ENCODE results near the gene PKP4. TPM values are rescaled to one million over a fixed set of nuclear protein-coding genes. Genes with fewer than 3 reads are reported as not detected.

Gene PKP4
- total RNA-seq, 1 donor from 2014 or later: 83.9 TPM

DNA sequence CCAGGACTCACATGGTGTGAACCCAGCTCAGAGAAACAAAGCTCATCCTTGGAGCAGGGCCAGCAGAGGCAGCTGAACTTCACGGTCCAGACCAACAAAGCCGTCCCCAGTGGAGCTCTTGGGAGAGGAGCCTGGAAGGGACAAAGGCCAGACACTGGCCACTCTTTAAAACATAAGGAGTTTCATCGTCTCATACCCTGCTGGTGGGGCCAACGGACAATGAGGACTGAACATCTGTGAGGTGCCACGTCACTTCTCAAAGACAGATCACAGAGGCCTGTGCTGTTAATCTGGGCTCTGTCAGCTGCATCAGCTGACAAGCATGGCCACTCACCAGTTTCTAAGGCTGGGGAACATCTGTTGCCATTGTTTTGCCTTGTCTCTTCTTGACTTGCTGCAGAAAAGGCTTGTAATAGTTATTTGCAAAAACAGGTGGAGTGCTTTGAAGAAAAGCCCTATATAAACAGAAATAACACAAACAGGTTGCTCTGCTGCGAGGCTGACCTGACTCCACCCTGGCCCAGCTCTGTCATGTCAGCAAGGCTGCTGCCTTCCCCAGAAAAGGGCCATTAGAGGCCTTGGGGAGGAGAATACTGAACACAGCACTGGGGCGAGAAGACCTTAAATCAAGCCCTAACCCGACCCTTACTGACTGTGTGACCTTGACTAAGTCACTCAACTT, 270.3 kb downstream of the PKP4 start:
- TF ChIP-seq, protein P1, sequence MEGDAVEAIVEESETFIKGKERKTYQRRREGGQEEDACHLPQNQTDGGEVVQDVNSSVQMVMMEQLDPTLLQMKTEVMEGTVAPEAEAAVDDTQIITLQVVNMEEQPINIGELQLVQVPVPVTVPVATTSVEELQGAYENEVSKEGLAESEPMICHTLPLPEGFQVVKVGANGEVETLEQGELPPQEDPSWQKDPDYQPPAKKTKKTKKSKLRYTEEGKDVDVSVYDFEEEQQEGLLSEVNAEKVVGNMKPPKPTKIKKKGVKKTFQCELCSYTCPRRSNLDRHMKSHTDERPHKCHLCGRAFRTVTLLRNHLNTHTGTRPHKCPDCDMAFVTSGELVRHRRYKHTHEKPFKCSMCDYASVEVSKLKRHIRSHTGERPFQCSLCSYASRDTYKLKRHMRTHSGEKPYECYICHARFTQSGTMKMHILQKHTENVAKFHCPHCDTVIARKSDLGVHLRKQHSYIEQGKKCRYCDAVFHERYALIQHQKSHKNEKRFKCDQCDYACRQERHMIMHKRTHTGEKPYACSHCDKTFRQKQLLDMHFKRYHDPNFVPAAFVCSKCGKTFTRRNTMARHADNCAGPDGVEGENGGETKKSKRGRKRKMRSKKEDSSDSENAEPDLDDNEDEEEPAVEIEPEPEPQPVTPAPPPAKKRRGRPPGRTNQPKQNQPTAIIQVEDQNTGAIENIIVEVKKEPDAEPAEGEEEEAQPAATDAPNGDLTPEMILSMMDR (IDR thresholded peaks at IDR 0.05): no peak
- no peak for TF ChIP-seq EZH2phosphoT487 (IDR thresholded peaks at IDR 0.05)
- no peak for TF ChIP-seq EZH2 (IDR thresholded peaks at IDR 0.05)
- Histone ChIP-seq H4K20me1 (ENCODE audit: low read depth) (no peaks in the 10 kb centered on the region), H3K9me3 (ENCODE audit: low read depth) (no peaks in the 10 kb centered on the region), H2AFZ (replicated peaks) (no peak overlapping the region), H3K9ac (no peak overlapping the region), H3F3A (ENCODE audit: low read depth) (no peaks in the 10 kb centered on the region), H3K27ac (no peak overlapping the region), H3K4me1 (no peaks in the 10 kb centered on the region), H3K36me3 (no peaks in the 10 kb centered on the region), H3K27me3 (no peaks in the 10 kb centered on the region), H3K79me2 (ENCODE audit: low read depth) (no peaks in the 10 kb centered on the region), H3K4me3 (no peak overlapping the region), H3K4me2 (no peak overlapping the region)
- H3K4me3 Mint-ChIP-seq: no peak overlapping the region
- peak overlapping the region; percentile 37 for H3K27ac Mint-ChIP-seq
- H3K36me3 Mint-ChIP-seq: no peaks in the 10 kb centered on the region
- peak; percentile 30 for DNase-seq (ENCODE audit: low spot score)
- H3K4me1 Mint-ChIP-seq: peaks cover 46% of the 10 kb centered on the region
- H3K9me3 Mint-ChIP-seq: no peaks in the 10 kb centered on the region
- H3K27me3 Mint-ChIP-seq (ENCODE audit: insufficient read depth, low read depth): peaks cover 20% of the 10 kb centered on the region

DNA sequence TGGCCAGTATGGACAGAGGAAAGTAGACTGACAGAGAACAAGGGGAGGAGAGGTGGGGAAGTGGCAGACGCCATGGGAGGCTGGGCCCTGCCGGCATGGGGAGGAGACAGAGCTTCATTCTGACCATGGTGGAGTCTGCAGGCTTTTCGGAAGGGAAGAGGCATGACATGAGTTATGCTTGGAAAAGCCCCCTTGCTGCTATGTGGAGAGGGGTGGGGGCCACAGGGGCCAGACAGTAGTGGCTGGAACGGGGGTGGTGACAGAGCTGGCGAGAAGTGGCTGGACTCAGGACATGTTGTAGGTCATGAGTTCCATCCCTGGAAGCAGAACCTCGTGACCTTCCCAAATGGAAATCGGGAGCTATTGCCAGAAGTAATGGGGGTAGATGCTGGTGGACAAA, 271.7 kb downstream of the PKP4 start:
- Histone ChIP-seq H3K9ac (no peak overlapping the region), H3K4me3 (no peak overlapping the region), H3K4me2 (no peak overlapping the region), H3K27me3 (no peaks in the 10 kb centered on the region), H3K27ac (no peak overlapping the region), H4K20me1 (ENCODE audit: low read depth) (no peaks in the 10 kb centered on the region), H3K36me3 (no peaks in the 10 kb centered on the region), H3K9me3 (ENCODE audit: low read depth) (no peaks in the 10 kb centered on the region), H3K79me2 (ENCODE audit: low read depth) (no peaks in the 10 kb centered on the region), H3K4me1 (no peaks in the 10 kb centered on the region), H3F3A (ENCODE audit: low read depth) (no peaks in the 10 kb centered on the region), H2AFZ (replicated peaks) (no peak overlapping the region)
- Mint-ChIP-seq H3K4me1 (peaks cover 50% of the 10 kb centered on the region), H3K4me3 (no peak overlapping the region), H3K27me3 (ENCODE audit: insufficient read depth, low read depth) (peaks cover 20% of the 10 kb centered on the region), H3K36me3 (no peaks in the 10 kb centered on the region), H3K9me3 (no peaks in the 10 kb centered on the region), H3K27ac (peak overlapping the region; percentile 7)
- TF ChIP-seq EZH2phosphoT487 (IDR thresholded peaks at IDR 0.05) (no peak), EZH2 (IDR thresholded peaks at IDR 0.05) (no peak)
- TF ChIP-seq, protein P1 (IDR thresholded peaks at IDR 0.05): no peak
- DNase-seq (ENCODE audit: low spot score): no peak

DNA sequence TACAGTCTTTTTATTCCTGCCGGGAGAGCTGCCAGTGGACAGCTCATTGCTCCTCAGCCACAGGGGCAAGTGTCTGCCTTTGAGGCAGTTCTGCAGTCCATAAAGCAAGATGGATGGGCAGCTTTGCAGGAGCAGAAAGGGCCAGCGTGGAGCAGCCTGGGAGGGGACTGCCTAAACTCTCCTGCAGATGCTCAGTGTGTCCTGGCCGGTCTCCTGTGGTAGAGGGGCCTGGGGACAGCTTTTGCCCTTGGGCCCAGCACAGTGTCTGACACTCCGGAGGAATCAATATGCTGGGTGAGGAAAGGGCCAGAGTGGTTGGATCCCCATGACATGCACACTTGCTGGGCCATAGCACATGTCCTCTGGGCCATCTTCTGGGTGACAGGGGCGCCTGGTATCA, 272.7 kb downstream of the PKP4 start:
- no peak overlapping the region for H3K4me3 ChIP-seq
- no peaks in the 10 kb centered on the region for H3K36me3 ChIP-seq
- no peaks in the 10 kb centered on the region for H3K4me1 ChIP-seq
- H3K4me2 ChIP-seq: no peak overlapping the region
- no peak overlapping the region for H3K4me3 Mint-ChIP-seq
- no peak overlapping the region for H3K27ac ChIP-seq
- H2AFZ ChIP-seq (replicated peaks): no peak overlapping the region
- DNase-seq (ENCODE audit: low spot score): no peak
- TF ChIP-seq EZH2phosphoT487 (IDR thresholded peaks at IDR 0.05) (no peak), EZH2 (IDR thresholded peaks at IDR 0.05) (no peak)
- TF ChIP-seq, protein P1 (IDR thresholded peaks at IDR 0.05): no peak
- H3K9ac ChIP-seq: no peak overlapping the region
- H4K20me1 ChIP-seq (ENCODE audit: low read depth): no peaks in the 10 kb centered on the region
- H3K9me3 ChIP-seq (ENCODE audit: low read depth): no peaks in the 10 kb centered on the region
- peaks cover 42% of the 10 kb centered on the region for H3K4me1 Mint-ChIP-seq
- no peaks in the 10 kb centered on the region for H3K27me3 ChIP-seq
- H3K79me2 ChIP-seq (ENCODE audit: low read depth): no peaks in the 10 kb centered on the region
- H3K9me3 Mint-ChIP-seq: no peaks in the 10 kb centered on the region
- H3K27ac Mint-ChIP-seq: no peak overlapping the region
- peaks cover 17% of the 10 kb centered on the region for H3K27me3 Mint-ChIP-seq (ENCODE audit: insufficient read depth, low read depth)
- no peaks in the 10 kb centered on the region for H3K36me3 Mint-ChIP-seq
- no peaks in the 10 kb centered on the region for H3F3A ChIP-seq (ENCODE audit: low read depth)
